Cardiac fibroblast (primary cell): ENCODE data around the gene KRTAP2-2.

Experiments used
- DNase-seq, 2 donors: peaks; one replicate each; pipeline versions ENCODE4 v3.0.0 to v3.0.0-alpha.2; 2010; ENCODE audit warnings: low read depth in 2 of 2
- H3K4me3 ChIP-seq, 2 donors: replicated peaks in 1 of 2; 1 replicate in 1 of 2; 2 replicates in 1 of 2; pipeline ENCODE4 v1.5.1; 2011; ENCODE audit warnings: low read depth in 2 of 2, low read length in 2 of 2, mild to moderate bottlenecking in 2 of 2, moderate library complexity in 1 of 2
- TF ChIP-seq, protein P1 (sequence below): IDR thresholded peaks from one replicate; pipeline ENCODE4 v1.5.1; 2011; ENCODE audit warnings: low read depth, mild to moderate bottlenecking, low read length, inconsistent platforms

The KRTAP2-2 gene

DNA sequence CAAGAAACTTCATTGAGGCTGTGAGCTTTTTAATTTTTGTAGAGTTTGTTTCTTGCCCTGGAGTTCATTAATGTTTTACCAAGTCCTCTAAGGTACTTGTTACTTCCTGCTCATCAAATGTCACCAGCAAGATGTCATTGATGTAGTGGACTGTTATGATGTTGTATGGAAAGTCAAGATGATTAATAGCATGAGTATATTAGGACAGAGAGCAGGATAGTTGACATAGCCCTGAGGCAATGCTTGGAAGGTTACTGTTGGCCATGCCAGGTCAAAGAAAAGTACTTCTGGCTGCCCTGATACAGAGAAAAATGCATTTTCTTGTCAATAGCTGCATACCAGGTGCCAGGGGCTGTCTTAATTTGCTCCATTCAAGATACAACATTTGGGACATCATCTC lies 34.7 kb downstream of the KRTAP2-2 start:
- TF ChIP-seq, protein P1, sequence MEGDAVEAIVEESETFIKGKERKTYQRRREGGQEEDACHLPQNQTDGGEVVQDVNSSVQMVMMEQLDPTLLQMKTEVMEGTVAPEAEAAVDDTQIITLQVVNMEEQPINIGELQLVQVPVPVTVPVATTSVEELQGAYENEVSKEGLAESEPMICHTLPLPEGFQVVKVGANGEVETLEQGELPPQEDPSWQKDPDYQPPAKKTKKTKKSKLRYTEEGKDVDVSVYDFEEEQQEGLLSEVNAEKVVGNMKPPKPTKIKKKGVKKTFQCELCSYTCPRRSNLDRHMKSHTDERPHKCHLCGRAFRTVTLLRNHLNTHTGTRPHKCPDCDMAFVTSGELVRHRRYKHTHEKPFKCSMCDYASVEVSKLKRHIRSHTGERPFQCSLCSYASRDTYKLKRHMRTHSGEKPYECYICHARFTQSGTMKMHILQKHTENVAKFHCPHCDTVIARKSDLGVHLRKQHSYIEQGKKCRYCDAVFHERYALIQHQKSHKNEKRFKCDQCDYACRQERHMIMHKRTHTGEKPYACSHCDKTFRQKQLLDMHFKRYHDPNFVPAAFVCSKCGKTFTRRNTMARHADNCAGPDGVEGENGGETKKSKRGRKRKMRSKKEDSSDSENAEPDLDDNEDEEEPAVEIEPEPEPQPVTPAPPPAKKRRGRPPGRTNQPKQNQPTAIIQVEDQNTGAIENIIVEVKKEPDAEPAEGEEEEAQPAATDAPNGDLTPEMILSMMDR = no peak
- H3K4me3 ChIP-seq = no peak overlapping the region
- no peak for DNase-seq

DNA sequence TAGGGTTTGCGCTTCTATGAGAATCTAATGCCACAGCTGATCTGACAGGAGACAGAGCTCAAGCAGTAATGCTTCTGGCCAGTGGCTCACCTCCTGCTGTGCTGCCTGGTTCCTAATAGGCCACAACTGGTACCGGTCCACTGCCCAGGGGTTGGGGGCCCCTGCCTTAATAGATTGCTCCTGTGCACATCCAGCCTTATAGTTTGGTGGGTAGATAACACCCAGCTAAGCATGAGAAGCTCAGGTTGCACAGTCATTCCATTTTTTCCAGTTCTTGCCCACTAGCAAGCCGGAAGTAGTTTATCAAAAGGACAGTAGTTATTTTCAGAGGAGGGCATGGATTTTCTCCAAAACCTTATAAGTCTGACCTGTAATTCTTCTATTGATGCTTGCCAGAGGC lies 35.6 kb downstream of the KRTAP2-2 start:
- DNase-seq = no peak
- TF ChIP-seq, protein P1 = no peak

DNA sequence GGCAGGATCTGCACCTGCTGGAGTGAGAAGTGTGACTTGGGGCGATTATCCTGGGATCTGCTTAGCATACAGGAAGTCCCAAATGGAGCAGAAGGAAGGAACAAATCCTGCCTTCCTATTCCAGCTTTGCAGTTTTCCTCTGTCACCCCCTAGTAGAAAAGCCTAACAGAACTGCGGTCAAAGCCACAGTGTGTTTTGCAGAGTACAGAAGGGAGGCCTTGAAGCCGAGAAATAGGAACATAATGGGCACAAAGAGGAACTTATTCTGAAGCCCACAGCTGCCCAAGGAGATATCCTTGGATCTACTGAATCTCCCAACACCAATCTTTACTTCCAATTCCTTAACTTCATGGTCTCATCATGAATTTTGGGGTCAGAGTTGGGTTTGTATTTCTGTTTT lies 36.5 kb downstream of the KRTAP2-2 start:
- no peak for DNase-seq
- H3K4me3 ChIP-seq = no peak overlapping the region
- TF ChIP-seq, protein P1 = no peak

More for the DNA sequence above, 35.6 kb downstream of the KRTAP2-2 start:
- H3K4me3 ChIP-seq = no peak overlapping the region

DNA sequence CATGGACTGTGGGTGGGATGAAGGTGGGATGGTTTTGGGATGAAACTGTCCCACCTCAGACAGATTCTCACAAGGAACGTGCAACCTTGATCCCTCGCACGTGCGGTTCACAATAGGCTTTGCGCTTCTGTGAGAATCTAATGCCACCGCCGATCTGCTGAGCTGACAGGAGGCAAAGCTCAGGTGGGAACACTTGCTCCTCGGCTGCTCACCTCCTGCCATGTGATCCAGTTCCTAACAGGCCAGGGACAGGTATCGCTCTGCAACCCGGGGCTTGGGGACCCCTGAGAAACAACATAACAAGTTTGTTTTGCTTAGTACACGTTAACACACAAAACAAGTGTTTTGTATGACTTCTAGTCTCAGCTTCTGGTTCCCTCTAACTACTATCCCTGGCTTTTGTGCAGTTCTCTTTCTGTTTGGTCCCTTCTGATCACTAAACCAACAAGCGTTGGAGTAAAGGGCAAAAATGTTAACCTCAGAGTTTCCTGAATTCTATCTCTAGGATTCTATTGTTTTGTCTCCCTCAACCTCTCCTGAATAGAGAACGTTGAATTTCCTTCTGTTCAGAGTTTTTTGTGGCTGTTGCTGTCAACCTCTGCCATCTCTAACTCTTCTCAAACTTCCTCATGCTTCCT lies 38.3 kb downstream of the KRTAP2-2 start:
- no peak overlapping the region for H3K4me3 ChIP-seq
- DNase-seq = no peak
- TF ChIP-seq, protein P1 = no peak

DNA sequence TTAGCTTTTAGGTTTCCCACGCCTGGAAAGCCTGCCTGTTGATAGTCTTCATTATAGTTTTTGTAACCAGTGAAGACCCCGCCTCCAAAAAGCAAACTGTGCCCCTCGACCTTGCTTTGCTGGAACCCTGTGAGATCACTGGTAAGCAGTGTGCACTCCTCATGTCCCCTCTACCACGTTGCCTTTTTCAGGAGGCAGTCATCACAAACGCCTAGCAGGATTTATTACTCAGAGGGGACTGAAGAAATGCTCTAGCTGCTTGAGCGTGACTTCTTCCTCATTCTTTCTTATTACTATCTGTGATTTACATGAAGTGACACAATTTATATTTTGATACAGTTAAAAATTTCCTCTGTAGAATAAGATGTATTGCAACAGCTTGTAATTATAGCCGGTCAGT lies 39.6 kb downstream of the KRTAP2-2 start:
- TF ChIP-seq, protein P1 = no peak
- DNase-seq = no peak
- H3K4me3 ChIP-seq = no peak overlapping the region

DNA sequence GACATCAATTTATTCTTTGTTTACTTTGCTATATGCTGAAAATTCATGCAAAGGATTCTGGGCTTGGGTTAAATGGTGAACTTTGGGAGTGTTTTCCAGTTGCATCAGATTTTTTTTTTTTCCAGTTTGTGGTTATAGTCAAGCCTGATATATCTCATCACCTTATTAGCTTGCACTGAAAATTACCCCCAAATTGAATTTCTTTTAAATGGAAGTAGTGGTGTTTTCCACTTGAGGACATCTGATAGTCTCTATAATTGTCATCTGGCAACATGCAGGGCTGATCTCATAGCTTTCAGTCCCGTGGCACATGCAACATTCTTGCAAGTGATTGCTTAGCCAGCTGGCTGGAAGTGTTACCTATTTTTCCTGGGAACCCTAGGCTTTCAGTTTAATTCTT lies 41.4 kb downstream of the KRTAP2-2 start:
- peak in 1 of 2 donors; percentile 8 for DNase-seq
- TF ChIP-seq, protein P1 = no peak
- no peak overlapping the region for H3K4me3 ChIP-seq

DNA sequence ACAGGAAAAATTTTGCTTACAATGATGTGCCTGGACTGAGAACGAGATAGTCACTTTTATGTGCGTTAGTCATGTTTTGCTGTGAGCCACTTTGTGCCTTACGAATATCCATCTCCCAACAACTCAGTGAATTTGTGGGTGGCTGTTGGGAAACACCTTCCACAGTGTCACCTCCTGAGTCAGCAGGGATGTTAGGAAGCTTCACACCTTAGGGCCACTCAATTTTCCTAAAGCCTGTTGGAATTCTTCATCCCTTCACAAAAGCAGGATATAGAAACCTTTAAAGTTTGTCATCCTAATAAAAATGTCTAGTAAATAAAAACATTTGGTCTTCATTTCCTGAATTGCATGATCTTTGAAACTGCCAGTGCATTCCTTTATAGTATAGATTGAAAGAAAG lies 41.8 kb downstream of the KRTAP2-2 start:
- TF ChIP-seq, protein P1 = no peak
- H3K4me3 ChIP-seq = no peak overlapping the region
- DNase-seq = peak in 1 of 2 donors; percentile 4
